Omental fat pad (tissue), 4 donors: ENCODE data around the gene SLC27A1. TPM values are rescaled to one million over a fixed set of nuclear protein-coding genes. Genes with fewer than 3 reads are reported as not detected.
"Not testable (repeated sequence)": the region's sequence is repeated elsewhere in the genome, so short reads cannot be mapped to it uniquely, and the experiment has no call there.

Experiments used
- ATAC-seq: fragments of 150-250 bp; one replicate; pipeline ENCODE4 v1.9.1; 2016; ENCODE audit warnings: mild to moderate bottlenecking, moderate library complexity; ENCODE audit not compliant: low FRiP score
- DNase-seq: peaks from one replicate; pipeline ENCODE4 v3.0.0-alpha.2; 2019; ENCODE audit warnings: low spot score
- CTCF ChIP-seq, 3 donors: fragments of 450-650 bp; IDR thresholded peaks; one replicate each; pipeline ENCODE4 v1.5.1; 2016 to 2017; ENCODE audit warnings: antibody characterized with exemption in 3 of 3, mild to moderate bottlenecking in 3 of 3, moderate library complexity in 2 of 3
- total RNA-seq, 4 donors: library from RNA; depleted of rRNA; stranded (reverse); fragments of >200 nt; gene quantifications; one replicate each; pipeline ENCODE4 v1.1.0, GENCODE V29; 2016

SLC27A1 gene
- total RNA-seq, 4 donors from 2014 or later, result 26.6 to 52.8 (median 40.4) TPM

GRCh38 chr19:17497149-17497798 lies 26.9 kb downstream of the SLC27A1 start:
- DNase-seq (no peak), ATAC-seq (peak; percentile 20)
- TF ChIP-seq CTCF (IDR thresholded peaks at IDR 0.05), result no peak

- DNase-seq, ATAC-seq: not testable (repeated sequence)
These were observed 28.7 kb downstream of the SLC27A1 start for GRCh38 chr19:17499025-17499424.

GRCh38 chr19:17499648-17500446 lies 29.5 kb downstream of the SLC27A1 start:
- no peak for TF ChIP-seq CTCF (IDR thresholded peaks at IDR 0.05)
- ATAC-seq, result no peak
- no peak for DNase-seq

- DNase-seq (no peak), ATAC-seq (no peak)
- no peak for TF ChIP-seq CTCF (IDR thresholded peaks at IDR 0.05)
These were observed 30.3 kb downstream of the SLC27A1 start for GRCh38 chr19:17500447-17501198.

GRCh38 chr19:17503240-17503639 lies 32.9 kb downstream of the SLC27A1 start:
- no peak for ATAC-seq
- TF ChIP-seq CTCF (IDR thresholded peaks at IDR 0.05), result no peak
- DNase-seq, result no peak

- no peak for DNase-seq
- no peak for ATAC-seq
- TF ChIP-seq CTCF (IDR thresholded peaks at IDR 0.05), result no peak
These were observed 33.7 kb downstream of the SLC27A1 start for GRCh38 chr19:17504030-17504429.

- DNase-seq (no peak), ATAC-seq (no peak)
- TF ChIP-seq CTCF (IDR thresholded peaks at IDR 0.05), result no peak
These were observed 34.1 kb downstream of the SLC27A1 start for GRCh38 chr19:17504456-17504855.
